Adipocyte (in vitro differentiated cells): ENCODE measurements around the gene RNLS.
A peak's percentile ranks its signal among the peaks of the same experiment; 100 is the strongest.

Source experiments
- DNase-seq: peaks from one replicate; pipeline ENCODE4 v3.0.0-alpha.2; 2015; ENCODE audit warnings: low read depth
- H3K27me3 ChIP-seq: replicated peaks from 2 replicates; pipeline ENCODE4 v1.7.0; 2013; ENCODE audit warnings: mild to moderate bottlenecking, low read length, moderate library complexity; ENCODE audit not compliant: control insufficient read depth, insufficient read depth
- H3K36me3 ChIP-seq: 2 replicates; pipeline ENCODE4 v1.7.0; 2013; ENCODE audit warnings: low read length, mild to moderate bottlenecking, moderate library complexity; ENCODE audit not compliant: control insufficient read depth, insufficient read depth, severe bottlenecking
- H3K4me1 ChIP-seq: 2 replicates; pipeline ENCODE4 v1.7.0; 2013; ENCODE audit warnings: mild to moderate bottlenecking, low read length, moderate library complexity; ENCODE audit not compliant: control insufficient read depth, insufficient read depth
- H3K4me3 ChIP-seq: 2 replicates; pipeline ENCODE4 v1.7.0; 2013; ENCODE audit warnings: mild to moderate bottlenecking, low read length, moderate library complexity
- H3K9ac ChIP-seq: 2 replicates; pipeline ENCODE4 v1.7.0; 2013; ENCODE audit warnings: mild to moderate bottlenecking, low read length, moderate library complexity
- H3K9me3 ChIP-seq: 2 replicates; pipeline ENCODE4 v1.7.0; 2013; ENCODE audit warnings: mild to moderate bottlenecking, low read length, moderate library complexity; ENCODE audit not compliant: control insufficient read depth

RNLS gene

GRCh38 chr10:88261152-88261551 is 322.0 kb downstream of the RNLS start:
- Histone ChIP-seq H3K4me3 (no peak overlapping the region), H3K9ac (no peak overlapping the region), H3K36me3 (no peaks in the 10 kb centered on the region), H3K27me3 (no peaks in the 10 kb centered on the region), H3K4me1 (peaks cover 15% of the 10 kb centered on the region), H3K9me3 (no peaks in the 10 kb centered on the region)
- no peak for DNase-seq

DNA sequence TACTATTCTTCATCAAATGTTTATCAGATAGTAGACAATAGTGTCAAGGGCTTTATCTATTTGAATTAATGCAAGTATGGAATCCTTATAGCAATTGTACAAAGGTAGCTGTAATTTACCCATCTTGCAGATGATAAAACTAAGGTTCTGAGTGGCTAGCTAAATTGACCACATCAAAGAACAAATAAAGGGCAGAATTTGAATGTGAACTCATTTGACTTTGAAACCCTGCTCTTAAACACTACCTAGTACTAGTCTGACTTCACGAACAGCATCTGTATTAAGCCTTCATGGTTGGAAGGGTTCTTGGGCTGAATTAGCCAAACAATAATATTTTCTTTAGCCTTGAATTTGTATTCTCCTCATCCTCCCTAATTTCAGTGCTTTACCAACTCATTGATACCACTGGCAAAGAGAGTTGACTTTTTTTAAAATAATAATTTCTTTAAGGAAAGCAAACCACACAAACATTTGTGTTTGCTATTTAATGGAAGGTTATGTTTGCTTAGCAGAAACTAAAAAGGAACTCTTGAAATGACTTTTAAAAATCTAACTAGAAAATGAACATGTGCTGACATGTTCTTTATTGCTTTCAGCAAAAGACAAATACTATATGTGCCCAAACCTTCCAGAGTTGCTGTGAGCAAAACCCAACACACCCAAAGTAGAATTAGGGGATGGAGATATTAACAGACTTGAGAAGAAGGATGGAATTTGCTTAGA is 322.6 kb downstream of the RNLS start:
- H3K4me3 ChIP-seq: no peak overlapping the region
- H3K9me3 ChIP-seq: no peaks in the 10 kb centered on the region
- no peaks in the 10 kb centered on the region for H3K36me3 ChIP-seq
- no peak for DNase-seq
- H3K4me1 ChIP-seq: peaks cover 17% of the 10 kb centered on the region
- no peaks in the 10 kb centered on the region for H3K27me3 ChIP-seq
- H3K9ac ChIP-seq: no peak overlapping the region

- no peak for DNase-seq
- peaks cover 21% of the 10 kb centered on the region for H3K4me1 ChIP-seq
- H3K4me3 ChIP-seq: no peak overlapping the region
- H3K9me3 ChIP-seq: no peaks in the 10 kb centered on the region
- H3K9ac ChIP-seq: no peak overlapping the region
- H3K36me3 ChIP-seq: no peaks in the 10 kb centered on the region
- H3K27me3 ChIP-seq: no peaks in the 10 kb centered on the region
Observed at GRCh38 chr10:88259381-88259780, 323.7 kb downstream of the RNLS start.

DNA sequence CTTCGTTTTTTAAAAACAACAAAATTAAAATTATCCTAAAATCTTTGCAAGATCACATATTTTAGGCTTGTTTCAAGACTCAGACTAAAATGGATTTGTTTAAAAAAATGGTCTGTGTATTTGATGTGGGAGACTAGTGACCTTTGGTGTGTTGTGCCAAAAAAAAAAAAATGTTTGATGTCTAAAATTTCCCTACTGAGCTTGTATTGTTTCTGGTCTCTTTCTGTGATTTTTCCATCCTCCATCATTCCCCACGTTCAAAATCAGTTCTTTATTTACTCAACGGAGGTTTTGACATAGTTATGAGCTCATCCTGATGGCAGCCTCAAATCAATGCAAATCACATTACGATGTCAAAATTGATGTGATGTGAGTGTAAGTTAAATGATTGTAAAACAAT is 326.2 kb downstream of the RNLS start:
- Histone ChIP-seq H3K4me1 (peaks cover 38% of the 10 kb centered on the region), H3K4me3 (peak overlapping the region; percentile 68), H3K9ac (no peak overlapping the region), H3K36me3 (no peaks in the 10 kb centered on the region), H3K9me3 (no peaks in the 10 kb centered on the region), H3K27me3 (no peaks in the 10 kb centered on the region)
- DNase-seq: no peak

DNA sequence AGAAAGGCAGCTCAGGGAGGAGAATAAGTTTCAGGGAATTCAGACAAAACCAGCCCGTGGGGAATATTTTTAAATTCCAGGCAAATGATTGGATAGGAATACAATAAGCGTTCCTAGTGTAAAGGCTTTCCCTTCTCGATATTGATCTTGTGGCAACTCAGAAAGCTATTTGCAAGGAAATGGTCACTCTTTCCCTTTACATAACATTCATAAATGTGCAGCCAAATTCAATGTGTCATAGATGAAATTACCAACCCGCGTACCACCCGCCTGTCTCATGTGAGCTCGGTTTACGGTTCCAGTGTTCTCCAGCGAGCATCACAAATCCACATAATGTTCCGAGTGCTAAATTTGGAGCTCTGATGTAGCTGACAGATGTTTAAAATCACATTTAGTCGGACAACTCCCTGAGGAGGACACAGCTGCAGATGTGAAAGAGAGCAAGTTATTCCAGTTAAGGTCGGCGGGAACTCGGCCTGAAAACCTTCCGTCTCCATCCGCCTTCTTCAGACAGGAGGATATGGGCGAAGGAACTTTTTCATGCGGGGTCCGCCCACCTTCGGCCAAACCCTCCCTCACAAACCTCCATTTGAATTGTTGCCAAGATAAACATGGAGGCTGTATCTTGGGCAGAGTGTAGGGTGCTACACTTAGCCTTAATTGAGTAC is 327.0 kb downstream of the RNLS start:
- no peak for DNase-seq
- Histone ChIP-seq H3K4me3 (peak overlapping the region; percentile 68), H3K9me3 (no peaks in the 10 kb centered on the region), H3K4me1 (peaks cover 38% of the 10 kb centered on the region), H3K36me3 (no peaks in the 10 kb centered on the region), H3K27me3 (no peaks in the 10 kb centered on the region), H3K9ac (peak overlapping the region; percentile 37)

DNA sequence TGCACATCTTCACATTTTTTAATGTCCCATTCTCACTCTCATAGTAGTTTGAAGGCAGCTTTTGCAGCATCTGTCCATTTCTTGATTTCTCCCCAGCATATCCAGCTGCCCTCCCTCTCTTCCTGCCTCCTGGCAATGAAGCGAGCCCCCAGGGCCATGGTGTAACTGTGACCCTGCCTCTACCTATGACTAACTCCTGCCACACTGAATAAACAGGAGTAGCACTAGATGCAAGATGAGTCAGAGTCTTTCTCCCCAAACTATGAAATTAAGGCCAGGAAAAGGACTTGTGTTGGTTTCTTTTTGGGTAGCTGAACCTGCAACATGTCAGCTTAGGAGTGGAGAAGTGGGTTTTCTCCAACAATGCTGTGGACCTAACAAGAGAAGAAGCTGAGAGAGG is 329.0 kb downstream of the RNLS start:
- Histone ChIP-seq H3K4me3 (no peak overlapping the region), H3K36me3 (no peaks in the 10 kb centered on the region), H3K27me3 (no peaks in the 10 kb centered on the region), H3K9ac (no peak overlapping the region), H3K9me3 (no peaks in the 10 kb centered on the region), H3K4me1 (peaks cover 38% of the 10 kb centered on the region)
- DNase-seq: peak; percentile 69

- no peaks in the 10 kb centered on the region for H3K27me3 ChIP-seq
- no peak for DNase-seq
- peaks cover 38% of the 10 kb centered on the region for H3K4me1 ChIP-seq
- no peaks in the 10 kb centered on the region for H3K36me3 ChIP-seq
- no peak overlapping the region for H3K9ac ChIP-seq
- H3K9me3 ChIP-seq: no peaks in the 10 kb centered on the region
- no peak overlapping the region for H3K4me3 ChIP-seq
Observed at GRCh38 chr10:88253622-88254021, 329.5 kb downstream of the RNLS start.

- H3K4me3 ChIP-seq: no peak overlapping the region
- no peaks in the 10 kb centered on the region for H3K9me3 ChIP-seq
- H3K27me3 ChIP-seq: no peaks in the 10 kb centered on the region
- no peaks in the 10 kb centered on the region for H3K36me3 ChIP-seq
- no peak for DNase-seq
- peaks cover 38% of the 10 kb centered on the region for H3K4me1 ChIP-seq
- no peak overlapping the region for H3K9ac ChIP-seq
Observed at GRCh38 chr10:88253128-88253527, 330.0 kb downstream of the RNLS start.

GRCh38 chr10:88249450-88249849 is 333.7 kb downstream of the RNLS start:
- no peaks in the 10 kb centered on the region for H3K36me3 ChIP-seq
- peaks cover 37% of the 10 kb centered on the region for H3K4me1 ChIP-seq
- H3K4me3 ChIP-seq: no peak overlapping the region
- no peaks in the 10 kb centered on the region for H3K27me3 ChIP-seq
- no peaks in the 10 kb centered on the region for H3K9me3 ChIP-seq
- DNase-seq: no peak
- H3K9ac ChIP-seq: no peak overlapping the region

DNA sequence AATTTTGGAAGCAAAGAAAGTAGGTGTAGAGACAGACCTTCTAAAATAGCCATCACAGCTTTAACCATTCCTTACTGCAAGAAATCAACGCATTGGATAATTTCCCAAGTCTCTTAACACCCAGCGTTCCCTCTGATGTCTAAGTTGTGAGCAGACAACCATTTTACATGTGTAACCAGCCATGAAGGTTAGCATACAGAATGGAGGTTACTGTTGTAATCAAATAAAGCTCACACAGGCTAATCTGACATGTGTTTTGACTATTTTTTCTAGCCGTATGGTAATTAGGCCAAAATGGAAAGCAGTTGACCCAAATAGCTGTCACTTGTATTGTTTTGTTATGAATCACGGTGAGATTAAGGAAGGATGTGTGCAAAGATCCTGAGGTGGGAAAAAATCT is 336.4 kb downstream of the RNLS start:
- H3K36me3 ChIP-seq: no peaks in the 10 kb centered on the region
- no peak overlapping the region for H3K4me3 ChIP-seq
- H3K4me1 ChIP-seq: peaks cover 45% of the 10 kb centered on the region
- no peaks in the 10 kb centered on the region for H3K9me3 ChIP-seq
- no peak overlapping the region for H3K9ac ChIP-seq
- no peaks in the 10 kb centered on the region for H3K27me3 ChIP-seq
- no peak for DNase-seq

DNA sequence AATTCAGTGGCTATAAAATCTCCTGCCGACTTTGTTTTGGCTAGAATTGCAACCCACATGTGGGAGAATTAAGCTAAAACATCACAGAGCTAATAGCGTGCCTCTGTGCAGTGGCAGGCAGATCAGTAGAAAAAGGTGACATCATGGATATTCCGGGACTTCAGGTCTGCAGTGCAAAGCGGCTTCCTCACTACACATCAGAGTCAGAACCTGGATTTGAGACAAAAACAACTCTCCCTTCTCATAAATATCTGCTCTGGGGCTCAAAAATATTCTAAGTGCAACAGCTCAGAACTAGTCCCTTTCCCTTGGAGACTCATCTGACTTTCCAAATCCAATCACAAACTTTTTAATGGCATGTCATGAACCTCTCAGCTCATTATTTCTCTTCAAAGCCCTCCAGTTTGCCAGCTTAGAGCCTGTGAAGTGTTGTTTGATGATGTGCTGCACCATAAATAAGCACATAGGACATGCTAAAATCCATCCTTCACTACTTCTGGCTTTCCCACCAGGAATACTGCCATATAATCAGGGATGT is 337.1 kb downstream of the RNLS start:
- peak; percentile 16 for DNase-seq
- Histone ChIP-seq H3K27me3 (no peaks in the 10 kb centered on the region), H3K36me3 (no peaks in the 10 kb centered on the region), H3K4me3 (no peak overlapping the region), H3K4me1 (peaks cover 49% of the 10 kb centered on the region), H3K9me3 (no peaks in the 10 kb centered on the region), H3K9ac (peak overlapping the region; percentile 4)
